Heart left ventricle (tissue), 13 donors: ENCODE measurements around the gene ASB2.

ENCODE experiments used
- CTCF ChIP-seq, 12 donors: fragments of 200-600 bp; sonication (generic) in 4 of 12; IDR thresholded peaks; one replicate each; pipeline versions ENCODE4 v1.5.0 to v1.8.0; 2018 to 2022; ENCODE audit warnings: antibody characterized with exemption in 12 of 12, mild to moderate bottlenecking in 5 of 12
- POLR2A ChIP-seq, 2 donors: fragments of 450-650 bp; IDR thresholded peaks; one replicate each; pipeline ENCODE4 v1.6.1; 2017; ENCODE audit warnings: antibody characterized with exemption in 2 of 2, mild to moderate bottlenecking in 2 of 2, moderate library complexity in 2 of 2
- donor health status: ischemic (EF 13 %, LVEDD 7.1; RV severe dilation, severe dysfunction).
- donor health status: DM: no; HTN: yes; CAD: no.
- donor health status: DM: no; HTN: no; CAD: no.
- donor health status: ischemic (EF 25% LVEDD 6.9; RV normal size, moderate dysfunction).
- donor health status: ischemic (EF 25% LVEDD 5.7; RV mildly dilated, moderate dysfunction).
- donor health status: ischemic (EF 35%, LVEDD 5.7; RV mildly dilated, moderate dysfunction).
- donor health status: nonischemic (EF 11% LVEDD 7.7; RV severe dilation, severe dysfunction).
- donor health status: DM: yes; HTN: yes; CAD: no.
- donor health status: PGD.
- donor health status: ischemic (EF 29% LVEDD 5.4; RV normal size, mild dysfunction).
- donor health status: nonischemic (EF 23%, LVEDD 6.1; RV moderate dilation, normal function).

- no peak for TF ChIP-seq CTCF (IDR thresholded peaks at IDR 0.05)
- TF ChIP-seq POLR2A (IDR thresholded peaks at IDR 0.05), result no peak
Measured at GRCh38 chr14:93958567-93959238, 17.7 kb downstream of the ASB2 start.
